Neural crest cell (in vitro differentiated cells): ENCODE data around the gene MPZL3. TPM values are rescaled to one million over a fixed set of nuclear protein-coding genes. Genes with fewer than 3 reads are reported as not detected.

Experiments
- DNase-seq: peaks from one replicate; pipeline ENCODE4 v3.0.0; 2021; ENCODE audit warnings: low read depth, mixed read lengths, low spot score
- H3K27ac Mint-ChIP-seq: one replicate; pipeline ENCODE4 v1.8.0; 2021; ENCODE audit warnings: mild to moderate bottlenecking, mixed read lengths; ENCODE audit not compliant: unreplicated experiment
- H3K27me3 Mint-ChIP-seq: 2 replicates; pipeline ENCODE4 v1.8.0; 2021; ENCODE audit warnings: low read depth, mild to moderate bottlenecking, mixed read lengths
- H3K36me3 Mint-ChIP-seq: 2 replicates; pipeline ENCODE4 v1.8.0; 2021; ENCODE audit warnings: low read depth, mild to moderate bottlenecking, mixed read lengths
- H3K4me1 Mint-ChIP-seq: 2 replicates; pipeline ENCODE4 v1.8.0; 2021; ENCODE audit warnings: mixed read lengths
- H3K4me3 Mint-ChIP-seq: one replicate; pipeline ENCODE4 v1.8.0; 2021; ENCODE audit warnings: mild to moderate bottlenecking, mixed read lengths
- H3K9me3 Mint-ChIP-seq: 2 replicates; pipeline ENCODE4 v1.8.0; 2021; ENCODE audit warnings: mixed read lengths
- total RNA-seq: library from RNA; stranded (reverse); gene quantifications from 2 replicates; pipeline ENCODE4 v1.2.1, GENCODE V29; 2021
- TF ChIP-seq, protein P1 (sequence below): fragments of 200-600 bp; sonication (generic); conservative IDR thresholded peaks from 2 replicates; pipeline ENCODE4 v1.5.0; 2021; ENCODE audit warnings: antibody characterized with exemption, mild to moderate bottlenecking

Gene MPZL3
- total RNA-seq, 1 donor from 2014 or later: 0.35 TPM

DNA sequence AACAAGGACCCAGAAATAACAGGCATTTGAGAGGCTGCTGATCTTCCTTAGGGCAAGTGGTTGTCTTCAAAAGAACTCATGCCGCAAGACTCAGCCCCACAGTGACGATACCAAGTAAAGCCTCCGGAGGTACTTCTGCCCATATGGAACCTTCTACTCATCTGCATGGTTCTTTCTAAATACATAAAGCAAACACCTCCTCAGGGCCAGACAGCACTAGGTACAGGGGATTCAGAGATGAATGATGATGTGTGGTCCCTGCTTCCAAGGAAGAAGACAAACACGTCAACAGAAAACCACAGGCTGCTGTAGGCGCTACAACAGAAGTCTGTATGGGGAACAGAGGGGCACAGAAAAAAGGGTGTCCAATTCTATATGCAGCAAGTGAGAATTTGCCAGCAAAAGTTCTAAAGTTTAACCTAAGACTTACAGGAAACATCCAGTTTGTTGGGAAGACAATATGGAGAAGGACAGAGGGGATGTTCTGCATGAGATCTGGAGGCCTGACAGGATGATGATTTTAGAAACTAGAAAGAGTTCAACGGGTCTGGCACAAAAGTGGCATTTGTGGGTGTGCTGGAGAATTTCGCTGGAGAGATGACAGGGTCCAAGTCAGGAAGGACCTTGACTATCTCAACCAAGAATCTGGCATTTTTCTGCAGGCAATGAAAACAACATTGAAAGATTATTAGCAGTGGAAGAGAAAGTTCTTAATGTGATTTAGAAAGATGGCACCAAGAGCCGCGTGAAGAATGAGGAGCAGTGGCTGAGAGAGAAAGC is 51.1 kb downstream of the MPZL3 start:
- TF ChIP-seq, protein P1, sequence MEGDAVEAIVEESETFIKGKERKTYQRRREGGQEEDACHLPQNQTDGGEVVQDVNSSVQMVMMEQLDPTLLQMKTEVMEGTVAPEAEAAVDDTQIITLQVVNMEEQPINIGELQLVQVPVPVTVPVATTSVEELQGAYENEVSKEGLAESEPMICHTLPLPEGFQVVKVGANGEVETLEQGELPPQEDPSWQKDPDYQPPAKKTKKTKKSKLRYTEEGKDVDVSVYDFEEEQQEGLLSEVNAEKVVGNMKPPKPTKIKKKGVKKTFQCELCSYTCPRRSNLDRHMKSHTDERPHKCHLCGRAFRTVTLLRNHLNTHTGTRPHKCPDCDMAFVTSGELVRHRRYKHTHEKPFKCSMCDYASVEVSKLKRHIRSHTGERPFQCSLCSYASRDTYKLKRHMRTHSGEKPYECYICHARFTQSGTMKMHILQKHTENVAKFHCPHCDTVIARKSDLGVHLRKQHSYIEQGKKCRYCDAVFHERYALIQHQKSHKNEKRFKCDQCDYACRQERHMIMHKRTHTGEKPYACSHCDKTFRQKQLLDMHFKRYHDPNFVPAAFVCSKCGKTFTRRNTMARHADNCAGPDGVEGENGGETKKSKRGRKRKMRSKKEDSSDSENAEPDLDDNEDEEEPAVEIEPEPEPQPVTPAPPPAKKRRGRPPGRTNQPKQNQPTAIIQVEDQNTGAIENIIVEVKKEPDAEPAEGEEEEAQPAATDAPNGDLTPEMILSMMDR: no peak
- Mint-ChIP-seq H3K36me3 (no peaks in the 10 kb centered on the region), H3K27me3 (peaks cover 16% of the 10 kb centered on the region), H3K4me1 (no peaks in the 10 kb centered on the region), H3K4me3 (no peak overlapping the region), H3K9me3 (no peaks in the 10 kb centered on the region), H3K27ac (no peak overlapping the region)
- DNase-seq: no peak

DNA sequence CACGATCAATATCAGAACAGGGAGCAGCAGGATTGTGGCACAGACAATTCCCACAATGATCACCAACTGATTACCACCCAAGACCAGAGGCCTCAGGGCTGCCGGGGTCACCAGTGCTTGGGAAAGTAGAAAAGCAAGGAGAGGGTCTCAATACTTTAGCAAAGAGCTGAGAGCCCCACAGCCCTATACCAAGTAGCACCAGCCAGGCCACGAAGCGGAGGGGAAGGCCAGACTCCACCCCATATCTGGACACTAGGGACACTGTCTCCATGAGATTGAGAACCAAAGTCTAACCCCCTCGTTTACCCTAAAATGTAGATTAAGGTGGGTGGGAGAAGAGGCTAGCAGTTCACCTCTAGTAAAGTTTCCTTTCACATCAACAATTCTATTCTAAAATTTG is 51.7 kb downstream of the MPZL3 start:
- peaks cover 2% of the 10 kb centered on the region for H3K4me1 Mint-ChIP-seq
- H3K36me3 Mint-ChIP-seq: no peaks in the 10 kb centered on the region
- H3K27ac Mint-ChIP-seq: no peak overlapping the region
- DNase-seq: no peak
- no peaks in the 10 kb centered on the region for H3K9me3 Mint-ChIP-seq
- TF ChIP-seq, protein P1: no peak
- peaks cover 10% of the 10 kb centered on the region for H3K27me3 Mint-ChIP-seq
- H3K4me3 Mint-ChIP-seq: no peak overlapping the region

DNA sequence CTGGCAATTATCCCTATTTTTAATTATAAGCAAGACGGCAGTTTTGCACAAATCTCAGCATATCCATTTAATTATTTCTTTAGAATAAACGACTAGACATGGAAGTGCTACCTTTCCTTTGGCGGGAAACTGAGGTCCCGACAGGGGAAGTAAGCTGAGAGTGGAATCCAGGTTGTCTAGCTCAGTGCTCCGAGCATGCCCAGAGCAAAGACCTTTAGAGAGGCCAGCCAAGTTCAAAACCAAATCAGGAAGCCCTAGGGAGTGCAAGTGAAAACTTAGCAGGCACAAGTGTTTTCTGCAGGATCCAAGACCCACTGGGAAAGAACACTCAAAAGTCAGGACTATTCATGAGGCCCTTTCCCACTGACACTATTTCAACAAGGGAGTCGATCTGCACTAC is 53.0 kb downstream of the MPZL3 start:
- peaks cover 9% of the 10 kb centered on the region for H3K4me1 Mint-ChIP-seq
- TF ChIP-seq, protein P1: no peak
- no peaks in the 10 kb centered on the region for H3K9me3 Mint-ChIP-seq
- no peak overlapping the region for H3K27ac Mint-ChIP-seq
- no peak for DNase-seq
- no peaks in the 10 kb centered on the region for H3K36me3 Mint-ChIP-seq
- peaks cover 6% of the 10 kb centered on the region for H3K27me3 Mint-ChIP-seq
- H3K4me3 Mint-ChIP-seq: no peak overlapping the region

DNA sequence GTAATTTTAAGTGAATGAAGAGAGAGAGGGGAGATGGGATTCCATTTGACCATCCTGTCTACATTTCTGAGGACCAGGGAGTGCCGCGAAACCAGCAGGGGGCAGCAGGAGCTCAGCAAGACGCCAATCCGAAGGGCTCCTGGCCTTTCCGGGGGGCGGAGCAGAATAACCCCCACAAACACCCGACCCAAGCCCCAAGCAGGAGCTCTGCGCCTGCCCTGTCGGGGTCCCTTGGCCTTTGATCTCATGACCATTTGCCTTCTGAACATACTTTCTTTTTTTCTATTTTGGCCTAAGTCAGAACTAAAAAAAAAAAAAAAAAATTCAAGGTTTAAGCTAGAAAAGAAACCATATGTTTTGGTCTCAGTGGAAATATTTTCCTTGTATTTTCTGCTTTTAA is 53.8 kb downstream of the MPZL3 start:
- H3K9me3 Mint-ChIP-seq: no peaks in the 10 kb centered on the region
- H3K27me3 Mint-ChIP-seq: peaks cover 6% of the 10 kb centered on the region
- no peak overlapping the region for H3K4me3 Mint-ChIP-seq
- no peaks in the 10 kb centered on the region for H3K36me3 Mint-ChIP-seq
- DNase-seq: peak; percentile 78
- H3K4me1 Mint-ChIP-seq: peaks cover 9% of the 10 kb centered on the region
- no peak overlapping the region for H3K27ac Mint-ChIP-seq
- TF ChIP-seq, protein P1: peak; percentile 92

DNA sequence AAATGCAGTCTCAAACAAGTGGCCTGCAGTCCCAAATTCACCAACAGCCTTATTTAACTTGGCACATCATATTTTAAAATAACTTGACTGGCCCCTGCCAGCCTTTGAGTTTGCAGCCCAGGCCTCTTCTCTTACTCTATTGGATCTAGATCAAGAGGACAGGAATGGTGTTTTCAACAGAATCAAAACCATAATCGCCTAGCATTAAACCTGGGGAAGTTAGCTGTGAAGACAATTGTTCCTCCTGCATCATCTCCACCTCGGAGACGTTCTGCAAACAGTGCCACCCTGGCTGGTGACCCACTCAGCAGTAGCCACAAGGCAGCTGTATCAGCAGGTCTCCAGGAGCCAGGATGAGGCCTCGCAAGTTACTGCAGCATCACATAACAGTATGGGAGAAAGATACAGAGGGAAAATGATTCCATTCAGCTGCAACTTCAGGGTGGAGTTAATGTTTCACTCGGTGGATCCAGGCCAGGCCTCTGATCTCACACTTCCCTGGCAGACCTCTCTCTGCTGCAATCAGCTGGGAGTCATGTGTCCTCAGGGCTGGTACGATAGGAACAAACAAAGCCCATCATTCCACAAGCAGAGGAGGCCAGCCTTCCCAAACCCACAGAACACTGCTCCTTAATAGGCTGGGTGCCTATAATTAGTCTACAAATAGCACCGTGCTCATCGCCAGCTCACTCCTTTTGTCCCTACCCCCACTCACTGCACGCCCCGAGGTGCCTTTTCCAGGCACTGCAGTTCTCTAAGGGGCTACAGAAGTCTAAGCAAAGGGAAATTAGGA is 57.1 kb downstream of the MPZL3 start:
- no peak overlapping the region for H3K4me3 Mint-ChIP-seq

More for the DNA sequence above, 57.1 kb downstream of the MPZL3 start:
- Mint-ChIP-seq H3K4me1 (peaks cover 9% of the 10 kb centered on the region), H3K27me3 (peaks cover 13% of the 10 kb centered on the region), H3K9me3 (peaks cover 2% of the 10 kb centered on the region), H3K27ac (no peak overlapping the region), H3K36me3 (no peaks in the 10 kb centered on the region)
- TF ChIP-seq, protein P1: no peak
- no peak for DNase-seq
